Measurements from ENCODE around the gene POLR3H. TPM values are rescaled to one million over a fixed set of nuclear protein-coding genes. Genes with fewer than 3 reads are reported as not detected.

Gene POLR3H
- total RNA-seq, 4 donors from 2014 or later = 17.7 to 27.0 (median 23.4) TPM

- no peak overlapping the region for H3K4me3 ChIP-seq
- TF ChIP-seq CTCF (IDR thresholded peaks at IDR 0.05) (no peak), POLR2A (IDR thresholded peaks at IDR 0.05) (no peak), EP300 (IDR thresholded peaks at IDR 0.05) (no peak), POLR2AphosphoS5 (IDR thresholded peaks at IDR 0.05) (no peak)
- H3K9me3 ChIP-seq = no peaks in the 10 kb centered on the region
- WGBS, 2 donors (ENCODE audit: low coverage in 1 of 2) = 76 to 79% methylated on average over 6 to 7 of the region's 8 CpGs
- no peaks in the 10 kb centered on the region for H3K27me3 ChIP-seq
- H3K4me1 ChIP-seq = peaks cover 4 to 51% (median 23%) of the 10 kb centered on the region in 3 donors
- H3K27ac ChIP-seq = peak overlapping the region in 3 of 4 donors; percentile 78 to 83 (median 80)
- ATAC-seq = no peak
- H3K36me3 ChIP-seq = peaks cover 0 to 82% of the 10 kb centered on the region in 2 donors
Measured at GRCh38 chr22:41516462-41516861, 27.8 kb downstream of the POLR3H start.

- no peak for TF ChIP-seq CTCF (IDR thresholded peaks at IDR 0.05)
- no peak for TF ChIP-seq POLR2A (IDR thresholded peaks at IDR 0.05)
- no peak for TF ChIP-seq POLR2AphosphoS5 (IDR thresholded peaks at IDR 0.05)
- no peak for TF ChIP-seq EP300 (IDR thresholded peaks at IDR 0.05)
- H3K27ac ChIP-seq = peak overlapping the region; percentile 4 to 83 (median 79)
- no peak for ATAC-seq
Measured at GRCh38 chr22:41513391-41513790, 30.9 kb downstream of the POLR3H start.

DNA sequence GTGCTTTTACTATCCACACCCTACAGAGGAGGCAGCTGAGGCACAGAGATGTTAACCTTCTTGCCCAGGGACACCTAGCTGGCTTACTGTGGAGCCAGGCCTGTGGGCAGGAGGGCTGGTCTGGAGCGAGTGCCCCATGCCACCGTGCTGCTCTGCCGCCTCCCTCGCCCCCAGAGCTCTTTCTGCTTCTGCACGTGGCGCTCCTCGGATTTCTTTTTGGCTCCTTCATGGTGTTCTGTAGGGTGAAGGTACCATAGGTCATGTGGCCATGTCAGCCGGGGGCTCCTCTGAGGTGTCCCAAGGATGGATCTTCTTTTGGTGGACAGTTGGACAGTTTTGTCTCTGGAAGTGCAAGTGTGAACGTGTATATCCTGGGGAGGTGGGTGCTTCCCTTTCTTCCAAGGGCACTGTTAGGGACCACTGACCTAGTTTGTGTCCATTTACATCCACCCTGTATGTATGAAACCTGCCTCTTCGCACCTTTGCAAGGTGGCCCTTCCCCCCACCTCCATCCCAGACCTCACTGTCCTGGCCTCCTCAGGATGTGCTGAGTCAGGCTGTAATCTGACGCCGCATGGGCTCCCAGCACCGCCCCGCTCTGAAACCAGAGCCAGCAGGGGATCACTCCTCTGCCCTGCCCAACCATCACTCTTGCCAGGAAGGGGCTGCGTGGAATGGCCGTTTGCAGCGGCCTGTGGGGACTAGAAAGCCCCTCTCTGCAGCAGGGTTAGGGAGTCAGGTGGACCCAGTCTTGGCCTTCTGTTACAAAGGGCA lies 31.7 kb downstream of the POLR3H start:
- H3K4me1 ChIP-seq = peaks cover 6 to 82% (median 31%) of the 10 kb centered on the region in 3 donors
- ATAC-seq = peak; percentile 75
- H3K4me3 ChIP-seq = no peak overlapping the region
- peak overlapping the region; percentile 39 to 83 (median 79) for H3K27ac ChIP-seq
- H3K36me3 ChIP-seq = peaks cover 0 to 91% of the 10 kb centered on the region in 2 donors
- no peaks in the 10 kb centered on the region for H3K9me3 ChIP-seq
- TF ChIP-seq CTCF (IDR thresholded peaks at IDR 0.05) (no peak), POLR2AphosphoS5 (IDR thresholded peaks at IDR 0.05) (peak; percentile 47)
- H3K27me3 ChIP-seq = no peaks in the 10 kb centered on the region
- WGBS, 2 donors (ENCODE audit: low coverage in 1 of 2) = 60 to 66% methylated on average over 8 of the region's 17 CpGs

More at GRCh38 chr22:41513391-41513790, 30.9 kb downstream of the POLR3H start:
- no peak overlapping the region for H3K4me3 ChIP-seq
- H3K9me3 ChIP-seq = no peaks in the 10 kb centered on the region
- H3K27me3 ChIP-seq = no peaks in the 10 kb centered on the region
- peaks cover 0 to 86% of the 10 kb centered on the region in 2 donors for H3K36me3 ChIP-seq
- WGBS, 2 donors (ENCODE audit: low coverage in 1 of 2) = 32 to 60% methylated on average over 3 to 5 of the region's 5 CpGs
- H3K4me1 ChIP-seq = peaks cover 6 to 82% (median 30%) of the 10 kb centered on the region in 3 donors

GRCh38 chr22:41511521-41511968 lies 32.7 kb downstream of the POLR3H start:
- Histone ChIP-seq H3K27me3 (no peaks in the 10 kb centered on the region), H3K4me1 (peaks cover 6 to 85% (median 26%) of the 10 kb centered on the region in 3 donors), H3K4me3 (no peak overlapping the region), H3K36me3 (peaks cover 0 to 87% of the 10 kb centered on the region in 2 donors), H3K27ac (peak overlapping the region; percentile 39 to 83 (median 79)), H3K9me3 (no peaks in the 10 kb centered on the region)
- TF ChIP-seq EP300 (IDR thresholded peaks at IDR 0.05) (no peak), POLR2AphosphoS5 (IDR thresholded peaks at IDR 0.05) (no peak), POLR2A (IDR thresholded peaks at IDR 0.05) (no peak), CTCF (IDR thresholded peaks at IDR 0.05) (no peak)
- WGBS, 2 donors (ENCODE audit: low coverage in 1 of 2) = 17% methylated on average over 1 of the region's 2 CpGs; no CpG with 5 or more reads in 1 of the 2 donors
- no peak for ATAC-seq

Measured in gastroesophageal sphincter (tissue), 4 donors.